GM23338 (cell line): Measurements from ENCODE around the gene ELANE. TPM values are rescaled to one million over a fixed set of nuclear protein-coding genes. Genes with fewer than 3 reads are reported as not detected.
"Not testable (repeated sequence)": the region's sequence is repeated elsewhere in the genome, so short reads cannot be mapped to it uniquely, and the experiment has no call there.

Experiments
- ATAC-seq: fragments of 200-7000 bp; cut with Tn5 transposase; 3 replicates; pipeline ENCODE4 v1.9.1; 2020
- DNase-seq: peaks from one replicate; pipeline ENCODE4 v3.0.0-alpha.2; 2015; ENCODE audit warnings: low spot score
- H2AFZ ChIP-seq: fragments of 200-600 bp; sonication (generic); 2 replicates; pipeline ENCODE4 v1.8.0; 2016; ENCODE audit warnings: antibody characterized with exemption, mild to moderate bottlenecking, moderate library complexity
- H3F3A ChIP-seq: fragments of 200-600 bp; sonication (generic); replicated peaks from 2 replicates; pipeline ENCODE4 v1.8.0; 2017; ENCODE audit warnings: antibody characterized with exemption, mixed run types, low read depth
- H3K27ac ChIP-seq: fragments of 200-600 bp; sonication (generic); 2 replicates; pipeline ENCODE4 v1.6.1; 2016; ENCODE audit warnings: low read depth
- H3K27me3 ChIP-seq: fragments of 200-600 bp; sonication (generic); 2 replicates; pipeline ENCODE4 v1.8.0; 2016; ENCODE audit warnings: mild to moderate bottlenecking, mixed run types, moderate library complexity; ENCODE audit not compliant: insufficient read depth
- H3K36me3 ChIP-seq: fragments of 200-600 bp; sonication (generic); 2 replicates; pipeline ENCODE4 v1.8.0; 2016; ENCODE audit warnings: mild to moderate bottlenecking; ENCODE audit not compliant: insufficient read depth
- H3K4me1 ChIP-seq: fragments of 200-600 bp; sonication (generic); 2 replicates; pipeline ENCODE4 v1.8.0; 2016; ENCODE audit warnings: mild to moderate bottlenecking, moderate library complexity; ENCODE audit not compliant: insufficient read depth
- H3K4me2 ChIP-seq: fragments of 200-600 bp; sonication (generic); 2 replicates; pipeline ENCODE4 v1.7.1; 2017; ENCODE audit warnings: mixed run types
- H3K4me3 ChIP-seq: fragments of 200-600 bp; sonication (generic); 2 replicates; pipeline ENCODE4 v1.6.1; 2016; ENCODE audit warnings: mixed run types
- H3K79me2 ChIP-seq: fragments of 200-600 bp; sonication (generic); replicated peaks from 2 replicates; pipeline ENCODE4 v1.8.0; 2017; ENCODE audit warnings: mild to moderate bottlenecking; ENCODE audit not compliant: insufficient read depth
- H3K9me2 ChIP-seq: fragments of 200-600 bp; sonication (generic); 2 replicates; pipeline ENCODE4 v1.8.0; 2017; ENCODE audit not compliant: insufficient read depth
- H4K20me1 ChIP-seq: fragments of 200-600 bp; sonication (generic); replicated peaks from 2 replicates; pipeline ENCODE4 v1.8.0; 2017; ENCODE audit warnings: mild to moderate bottlenecking; ENCODE audit not compliant: insufficient read depth
- H3K27ac Mint-ChIP-seq: 2 replicates; pipeline ENCODE4 v1.8.0; 2020; ENCODE audit warnings: inconsistent platforms, mild to moderate bottlenecking, moderate library complexity, mixed read lengths
- H3K27me3 Mint-ChIP-seq: 3 replicates; pipeline ENCODE4 v1.8.0; 2022; ENCODE audit warnings: low read depth, mild to moderate bottlenecking, moderate library complexity, mixed read lengths, inconsistent platforms; ENCODE audit not compliant: insufficient read depth, poor library complexity
- H3K36me3 Mint-ChIP-seq: 3 replicates; pipeline ENCODE4 v1.8.0; 2021; ENCODE audit warnings: low read depth, mild to moderate bottlenecking, inconsistent platforms, moderate library complexity, mixed read lengths
- H3K4me1 Mint-ChIP-seq: 3 replicates; pipeline ENCODE4 v1.8.0; 2020; ENCODE audit warnings: mild to moderate bottlenecking, inconsistent platforms, mixed read lengths
- H3K4me3 Mint-ChIP-seq: 3 replicates; pipeline ENCODE4 v1.8.0; 2021; ENCODE audit warnings: moderate library complexity, mild to moderate bottlenecking, inconsistent platforms, mixed read lengths
- H3K9me3 Mint-ChIP-seq: 3 replicates; pipeline ENCODE4 v1.8.0; 2020; ENCODE audit warnings: moderate library complexity, mild to moderate bottlenecking, inconsistent platforms, mixed read lengths
- NANOG ChIP-seq: IDR thresholded peaks from 2 replicates; pipeline ENCODE4 v1.6.1; 2016; ENCODE audit warnings: antibody characterized with exemption, borderline replicate concordance
- STAT1 ChIP-seq: IDR thresholded peaks from one replicate; pipeline ENCODE4 v1.6.1; 2016; ENCODE audit warnings: antibody characterized with exemption; ENCODE audit not compliant: unreplicated experiment
- ZNF114 ChIP-seq: fragments of 250-450 bp; sonication (Bioruptor Pico); IDR thresholded peaks from 2 replicates; pipeline ENCODE4 v1.5.0; 2020; ENCODE audit warnings: mild to moderate bottlenecking, moderate library complexity
- ZNF331 ChIP-seq: fragments of 250-450 bp; sonication (Bioruptor Pico); IDR thresholded peaks from 2 replicates; pipeline ENCODE4 v1.5.0; 2020; ENCODE audit warnings: low read depth, mild to moderate bottlenecking, moderate library complexity
- polyA plus RNA-seq: library from polyadenylated mRNA; unstranded; fragments of >200 nt; fragmentation: Nextera tagmentation; extraction: Ambion mirVana; gene quantifications from 2 replicates; pipeline ENCODE4 v1.2.1, GENCODE V29; 2016
- total RNA-seq: library from RNA; depleted of rRNA; stranded (reverse); fragments of >200 nt; shearing (Covaris generic); gene quantifications from 2 replicates; pipeline ENCODE4 v1.2.3, GENCODE V29; 2014
- TF ChIP-seq, protein P1 (sequence below): fragments of 250-450 bp; sonication (Bioruptor Pico); IDR thresholded peaks from 2 replicates; pipeline ENCODE4 v1.5.0; 2020; ENCODE audit warnings: mild to moderate bottlenecking, moderate library complexity
- TF ChIP-seq, protein P2 (sequence below): IDR thresholded peaks from 2 replicates; pipeline ENCODE4 v1.6.1; 2016; ENCODE audit warnings: antibody characterized with exemption

The ELANE gene
- total and polyA plus RNA-seq, 2 experiments from 2014 or later, result not detected

DNA sequence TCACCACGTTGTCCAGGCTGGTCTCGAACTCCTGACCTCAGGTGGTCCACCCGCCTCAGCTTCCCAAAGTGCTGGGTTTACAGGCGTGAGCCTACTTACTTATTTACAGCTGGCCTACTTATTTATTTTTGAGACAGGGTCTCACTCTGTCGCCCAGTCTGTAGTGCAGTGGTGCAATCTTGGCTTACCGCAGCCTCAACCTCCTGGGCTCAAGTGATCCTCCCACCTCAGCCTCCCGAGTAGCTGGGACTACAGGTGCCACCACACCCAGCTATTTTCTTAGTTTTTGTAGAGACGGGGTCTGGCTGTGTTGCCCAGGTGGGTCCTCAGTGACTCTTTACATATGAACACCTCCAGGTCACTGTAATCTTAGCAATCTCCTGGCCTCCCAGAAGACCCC is 2.9 kb upstream of the ELANE start:
- H3K4me2 ChIP-seq, H3K27ac Mint-ChIP-seq: not testable (repeated sequence)

DNA sequence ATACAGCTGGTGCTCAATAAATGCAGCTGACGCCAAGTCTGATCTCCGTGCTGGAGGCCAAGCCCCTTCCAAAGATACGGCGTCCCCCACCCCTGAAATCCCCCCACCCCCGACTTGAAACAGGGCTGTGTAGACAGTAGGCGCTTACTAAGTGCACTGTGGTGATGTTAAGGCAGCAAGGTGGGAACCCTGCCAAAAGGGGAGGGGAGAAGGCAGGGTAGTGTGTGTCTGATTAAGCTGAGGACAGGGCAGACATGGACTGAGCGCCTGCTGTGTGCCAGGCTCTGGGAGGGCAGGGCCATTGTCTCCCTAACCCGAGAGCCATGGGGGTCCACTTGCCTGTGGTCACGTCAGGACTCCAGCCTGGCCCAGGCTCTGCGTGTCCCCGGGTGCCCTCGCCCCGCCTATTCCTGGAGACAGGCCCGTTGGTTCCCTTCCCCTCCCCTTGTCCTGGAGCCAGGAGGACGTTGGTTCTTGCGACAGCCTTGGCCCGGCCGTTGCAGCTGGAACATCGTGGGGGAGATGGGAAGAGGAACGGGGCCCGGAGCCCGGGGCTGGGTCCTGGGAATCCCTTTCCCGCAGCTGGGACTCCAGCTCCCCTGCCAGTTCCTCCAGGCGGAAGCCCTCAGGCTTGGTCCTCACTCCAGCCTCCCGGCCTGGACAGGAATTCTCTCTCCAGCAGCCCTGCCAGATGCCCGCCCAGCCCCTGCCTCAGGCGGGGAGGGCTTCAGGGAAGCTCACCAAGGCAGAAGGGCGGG is 1.7 kb upstream of the ELANE start:
- TF ChIP-seq NANOG (no peak), ZNF331 (CRISPR knock-in tag) (no peak), STAT1 (no peak), ZNF114 (CRISPR knock-in tag) (no peak)
- TF ChIP-seq, protein P1, sequence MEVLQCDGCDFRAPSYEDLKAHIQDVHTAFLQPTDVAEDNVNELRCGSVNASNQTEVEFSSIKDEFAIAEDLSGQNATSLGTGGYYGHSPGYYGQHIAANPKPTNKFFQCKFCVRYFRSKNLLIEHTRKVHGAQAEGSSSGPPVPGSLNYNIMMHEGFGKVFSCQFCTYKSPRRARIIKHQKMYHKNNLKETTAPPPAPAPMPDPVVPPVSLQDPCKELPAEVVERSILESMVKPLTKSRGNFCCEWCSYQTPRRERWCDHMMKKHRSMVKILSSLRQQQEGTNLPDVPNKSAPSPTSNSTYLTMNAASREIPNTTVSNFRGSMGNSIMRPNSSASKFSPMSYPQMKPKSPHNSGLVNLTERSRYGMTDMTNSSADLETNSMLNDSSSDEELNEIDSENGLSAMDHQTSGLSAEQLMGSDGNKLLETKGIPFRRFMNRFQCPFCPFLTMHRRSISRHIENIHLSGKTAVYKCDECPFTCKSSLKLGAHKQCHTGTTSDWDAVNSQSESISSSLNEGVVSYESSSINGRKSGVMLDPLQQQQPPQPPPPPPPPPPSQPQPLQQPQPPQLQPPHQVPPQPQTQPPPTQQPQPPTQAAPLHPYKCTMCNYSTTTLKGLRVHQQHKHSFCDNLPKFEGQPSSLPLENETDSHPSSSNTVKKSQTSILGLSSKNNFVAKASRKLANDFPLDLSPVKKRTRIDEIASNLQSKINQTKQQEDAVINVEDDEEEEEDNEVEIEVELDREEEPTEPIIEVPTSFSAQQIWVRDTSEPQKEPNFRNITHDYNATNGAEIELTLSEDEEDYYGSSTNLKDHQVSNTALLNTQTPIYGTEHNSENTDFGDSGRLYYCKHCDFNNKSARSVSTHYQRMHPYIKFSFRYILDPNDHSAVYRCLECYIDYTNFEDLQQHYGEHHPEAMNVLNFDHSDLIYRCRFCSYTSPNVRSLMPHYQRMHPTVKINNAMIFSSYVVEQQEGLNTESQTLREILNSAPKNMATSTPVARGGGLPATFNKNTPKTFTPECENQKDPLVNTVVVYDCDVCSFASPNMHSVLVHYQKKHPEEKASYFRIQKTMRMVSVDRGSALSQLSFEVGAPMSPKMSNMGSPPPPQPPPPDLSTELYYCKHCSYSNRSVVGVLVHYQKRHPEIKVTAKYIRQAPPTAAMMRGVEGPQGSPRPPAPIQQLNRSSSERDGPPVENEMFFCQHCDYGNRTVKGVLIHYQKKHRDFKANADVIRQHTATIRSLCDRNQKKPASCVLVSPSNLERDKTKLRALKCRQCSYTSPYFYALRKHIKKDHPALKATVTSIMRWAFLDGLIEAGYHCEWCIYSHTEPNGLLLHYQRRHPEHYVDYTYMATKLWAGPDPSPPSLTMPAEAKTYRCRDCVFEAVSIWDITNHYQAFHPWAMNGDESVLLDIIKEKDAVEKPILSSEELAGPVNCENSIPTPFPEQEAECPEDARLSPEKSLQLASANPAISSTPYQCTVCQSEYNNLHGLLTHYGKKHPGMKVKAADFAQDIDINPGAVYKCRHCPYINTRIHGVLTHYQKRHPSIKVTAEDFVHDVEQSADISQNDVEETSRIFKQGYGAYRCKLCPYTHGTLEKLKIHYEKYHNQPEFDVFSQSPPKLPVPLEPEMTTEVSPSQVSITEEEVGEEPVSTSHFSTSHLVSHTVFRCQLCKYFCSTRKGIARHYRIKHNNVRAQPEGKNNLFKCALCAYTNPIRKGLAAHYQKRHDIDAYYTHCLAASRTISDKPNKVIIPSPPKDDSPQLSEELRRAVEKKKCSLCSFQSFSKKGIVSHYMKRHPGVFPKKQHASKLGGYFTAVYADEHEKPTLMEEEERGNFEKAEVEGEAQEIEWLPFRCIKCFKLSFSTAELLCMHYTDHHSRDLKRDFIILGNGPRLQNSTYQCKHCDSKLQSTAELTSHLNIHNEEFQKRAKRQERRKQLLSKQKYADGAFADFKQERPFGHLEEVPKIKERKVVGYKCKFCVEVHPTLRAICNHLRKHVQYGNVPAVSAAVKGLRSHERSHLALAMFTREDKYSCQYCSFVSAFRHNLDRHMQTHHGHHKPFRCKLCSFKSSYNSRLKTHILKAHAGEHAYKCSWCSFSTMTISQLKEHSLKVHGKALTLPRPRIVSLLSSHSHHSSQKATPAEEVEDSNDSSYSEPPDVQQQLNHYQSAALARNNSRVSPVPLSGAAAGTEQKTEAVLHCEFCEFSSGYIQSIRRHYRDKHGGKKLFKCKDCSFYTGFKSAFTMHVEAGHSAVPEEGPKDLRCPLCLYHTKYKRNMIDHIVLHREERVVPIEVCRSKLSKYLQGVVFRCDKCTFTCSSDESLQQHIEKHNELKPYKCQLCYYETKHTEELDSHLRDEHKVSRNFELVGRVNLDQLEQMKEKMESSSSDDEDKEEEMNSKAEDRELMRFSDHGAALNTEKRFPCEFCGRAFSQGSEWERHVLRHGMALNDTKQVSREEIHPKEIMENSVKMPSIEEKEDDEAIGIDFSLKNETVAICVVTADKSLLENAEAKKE, result no peak
- TF ChIP-seq, protein P2, sequence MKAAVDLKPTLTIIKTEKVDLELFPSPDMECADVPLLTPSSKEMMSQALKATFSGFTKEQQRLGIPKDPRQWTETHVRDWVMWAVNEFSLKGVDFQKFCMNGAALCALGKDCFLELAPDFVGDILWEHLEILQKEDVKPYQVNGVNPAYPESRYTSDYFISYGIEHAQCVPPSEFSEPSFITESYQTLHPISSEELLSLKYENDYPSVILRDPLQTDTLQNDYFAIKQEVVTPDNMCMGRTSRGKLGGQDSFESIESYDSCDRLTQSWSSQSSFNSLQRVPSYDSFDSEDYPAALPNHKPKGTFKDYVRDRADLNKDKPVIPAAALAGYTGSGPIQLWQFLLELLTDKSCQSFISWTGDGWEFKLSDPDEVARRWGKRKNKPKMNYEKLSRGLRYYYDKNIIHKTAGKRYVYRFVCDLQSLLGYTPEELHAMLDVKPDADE, result no peak
- Histone ChIP-seq H4K20me1 (no peaks in the 10 kb centered on the region; the same call in 1 of the 2 replicates), H3K36me3 (no peaks in the 10 kb centered on the region), H3F3A (peaks cover 10% of the 10 kb centered on the region; the same call in 1 of the 2 replicates), H3K4me2 (no peak overlapping the region), H3K79me2 (no peaks in the 10 kb centered on the region), H3K4me1 (no peaks in the 10 kb centered on the region), H3K4me3 (no peak overlapping the region), H3K27me3 (no peaks in the 10 kb centered on the region), H2AFZ (no peak overlapping the region; the same call in 1 of the 2 replicates), H3K9me2 (no peaks in the 10 kb centered on the region), H3K27ac (no peak overlapping the region)
- Mint-ChIP-seq H3K27me3 (peaks cover 6% of the 10 kb centered on the region), H3K36me3 (no peaks in the 10 kb centered on the region), H3K27ac (no peak overlapping the region), H3K4me1 (peaks cover 2% of the 10 kb centered on the region; the same call in 1 of the 3 replicates), H3K9me3 (no peaks in the 10 kb centered on the region), H3K4me3 (no peak overlapping the region)
- peak; percentile 65 for DNase-seq
- peak; percentile 58 for ATAC-seq

More for the DNA sequence above, 2.9 kb upstream of the ELANE start:
- not testable (repeated sequence) for H3K9me3 Mint-ChIP-seq, H3K4me1 Mint-ChIP-seq, H3K36me3 Mint-ChIP-seq, H3K27ac ChIP-seq, H3K4me1 ChIP-seq, H3K4me3 Mint-ChIP-seq, H3K79me2 ChIP-seq, H2AFZ ChIP-seq, H3K27me3 ChIP-seq, DNase-seq, H4K20me1 ChIP-seq, H3K4me3 ChIP-seq, H3K36me3 ChIP-seq, H3F3A ChIP-seq, H3K9me2 ChIP-seq, ATAC-seq
- H3K27me3 Mint-ChIP-seq, result peaks cover 13% of the 10 kb centered on the region
